HL-60 (cell line): Measurements from ENCODE around the gene FCMR.

Experiments
- DNase-seq, 2 experiments: peaks; one replicate each; pipeline ENCODE4 v3.0.0-alpha.2; 2010 to 2020; ENCODE audit warnings: low read depth in 1 of 2, low spot score in 1 of 2
- H3K27ac ChIP-seq: fragments of 250-450 bp; sonication (Bioruptor Pico); replicated peaks from 2 replicates; pipeline ENCODE4 v1.5.1; 2020; ENCODE audit warnings: mild to moderate bottlenecking, moderate library complexity
- H3K27me3 ChIP-seq: fragments of 250-450 bp; sonication (Bioruptor Pico); 2 replicates; pipeline ENCODE4 v1.5.1; 2021; ENCODE audit warnings: mild to moderate bottlenecking, moderate library complexity; ENCODE audit not compliant: insufficient read depth, poor library complexity, severe bottlenecking
- H3K4me3 ChIP-seq: replicated peaks from 2 replicates; pipeline ENCODE4 v1.5.1; 2011; ENCODE audit warnings: mild to moderate bottlenecking, control low read depth, low read length; ENCODE audit not compliant: insufficient read depth
- GABPA ChIP-seq: IDR thresholded peaks from 2 replicates; pipeline ENCODE4 v1.6.1; 2012; ENCODE audit warnings: low read depth
- POLR2AphosphoS5 ChIP-seq: IDR thresholded peaks from 2 replicates; pipeline ENCODE4 v1.6.1; 2012; ENCODE audit warnings: low read depth
- SPI1 ChIP-seq: IDR thresholded peaks from 2 replicates; pipeline ENCODE4 v1.6.1; 2012; ENCODE audit warnings: low read depth, mild to moderate bottlenecking, borderline replicate concordance
- TF ChIP-seq, protein P1 (sequence below): IDR thresholded peaks from one replicate; pipeline ENCODE4 v1.5.1; 2011; ENCODE audit warnings: low read length, control low read depth, inconsistent platforms; ENCODE audit not compliant: insufficient read depth
- TF ChIP-seq, protein P2 (sequence below): IDR thresholded peaks from 2 replicates; pipeline ENCODE4 v1.6.1; 2012; ENCODE audit warnings: low read depth; ENCODE audit not compliant: insufficient replicate concordance

Gene FCMR

GRCh38 chr1:206863266-206863665, 58.5 kb downstream of the FCMR start:
- Histone ChIP-seq H3K4me3 (no peak overlapping the region), H3K27ac (no peak overlapping the region), H3K27me3 (no peaks in the 10 kb centered on the region)
- TF ChIP-seq POLR2AphosphoS5, result no peak
- no peak for DNase-seq

DNA sequence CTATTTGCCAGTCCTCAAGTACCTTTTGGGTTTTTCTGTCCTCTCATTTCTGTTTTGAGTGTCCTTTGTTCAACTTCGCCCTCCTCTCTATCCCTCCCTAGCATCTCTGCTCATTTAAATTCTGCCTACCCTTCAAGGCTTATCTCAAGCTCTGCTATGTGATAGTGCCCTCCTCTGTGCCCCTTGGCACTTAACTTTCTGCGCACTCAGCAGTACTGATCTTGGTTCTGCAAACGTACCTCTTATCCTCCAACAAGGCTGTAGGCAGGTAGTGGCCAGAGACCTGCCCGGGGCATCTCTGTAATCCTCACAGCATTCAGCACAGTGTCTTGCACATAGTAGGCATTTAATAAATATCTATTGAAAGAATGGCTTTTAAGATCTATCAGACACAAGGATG, 61.6 kb downstream of the FCMR start:
- Histone ChIP-seq H3K27ac (no peak overlapping the region), H3K4me3 (no peak overlapping the region), H3K27me3 (no peaks in the 10 kb centered on the region)
- TF ChIP-seq POLR2AphosphoS5 (no peak), SPI1 (no peak), GABPA (no peak)
- TF ChIP-seq, protein P1, sequence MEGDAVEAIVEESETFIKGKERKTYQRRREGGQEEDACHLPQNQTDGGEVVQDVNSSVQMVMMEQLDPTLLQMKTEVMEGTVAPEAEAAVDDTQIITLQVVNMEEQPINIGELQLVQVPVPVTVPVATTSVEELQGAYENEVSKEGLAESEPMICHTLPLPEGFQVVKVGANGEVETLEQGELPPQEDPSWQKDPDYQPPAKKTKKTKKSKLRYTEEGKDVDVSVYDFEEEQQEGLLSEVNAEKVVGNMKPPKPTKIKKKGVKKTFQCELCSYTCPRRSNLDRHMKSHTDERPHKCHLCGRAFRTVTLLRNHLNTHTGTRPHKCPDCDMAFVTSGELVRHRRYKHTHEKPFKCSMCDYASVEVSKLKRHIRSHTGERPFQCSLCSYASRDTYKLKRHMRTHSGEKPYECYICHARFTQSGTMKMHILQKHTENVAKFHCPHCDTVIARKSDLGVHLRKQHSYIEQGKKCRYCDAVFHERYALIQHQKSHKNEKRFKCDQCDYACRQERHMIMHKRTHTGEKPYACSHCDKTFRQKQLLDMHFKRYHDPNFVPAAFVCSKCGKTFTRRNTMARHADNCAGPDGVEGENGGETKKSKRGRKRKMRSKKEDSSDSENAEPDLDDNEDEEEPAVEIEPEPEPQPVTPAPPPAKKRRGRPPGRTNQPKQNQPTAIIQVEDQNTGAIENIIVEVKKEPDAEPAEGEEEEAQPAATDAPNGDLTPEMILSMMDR, result no peak
- TF ChIP-seq, protein P2, sequence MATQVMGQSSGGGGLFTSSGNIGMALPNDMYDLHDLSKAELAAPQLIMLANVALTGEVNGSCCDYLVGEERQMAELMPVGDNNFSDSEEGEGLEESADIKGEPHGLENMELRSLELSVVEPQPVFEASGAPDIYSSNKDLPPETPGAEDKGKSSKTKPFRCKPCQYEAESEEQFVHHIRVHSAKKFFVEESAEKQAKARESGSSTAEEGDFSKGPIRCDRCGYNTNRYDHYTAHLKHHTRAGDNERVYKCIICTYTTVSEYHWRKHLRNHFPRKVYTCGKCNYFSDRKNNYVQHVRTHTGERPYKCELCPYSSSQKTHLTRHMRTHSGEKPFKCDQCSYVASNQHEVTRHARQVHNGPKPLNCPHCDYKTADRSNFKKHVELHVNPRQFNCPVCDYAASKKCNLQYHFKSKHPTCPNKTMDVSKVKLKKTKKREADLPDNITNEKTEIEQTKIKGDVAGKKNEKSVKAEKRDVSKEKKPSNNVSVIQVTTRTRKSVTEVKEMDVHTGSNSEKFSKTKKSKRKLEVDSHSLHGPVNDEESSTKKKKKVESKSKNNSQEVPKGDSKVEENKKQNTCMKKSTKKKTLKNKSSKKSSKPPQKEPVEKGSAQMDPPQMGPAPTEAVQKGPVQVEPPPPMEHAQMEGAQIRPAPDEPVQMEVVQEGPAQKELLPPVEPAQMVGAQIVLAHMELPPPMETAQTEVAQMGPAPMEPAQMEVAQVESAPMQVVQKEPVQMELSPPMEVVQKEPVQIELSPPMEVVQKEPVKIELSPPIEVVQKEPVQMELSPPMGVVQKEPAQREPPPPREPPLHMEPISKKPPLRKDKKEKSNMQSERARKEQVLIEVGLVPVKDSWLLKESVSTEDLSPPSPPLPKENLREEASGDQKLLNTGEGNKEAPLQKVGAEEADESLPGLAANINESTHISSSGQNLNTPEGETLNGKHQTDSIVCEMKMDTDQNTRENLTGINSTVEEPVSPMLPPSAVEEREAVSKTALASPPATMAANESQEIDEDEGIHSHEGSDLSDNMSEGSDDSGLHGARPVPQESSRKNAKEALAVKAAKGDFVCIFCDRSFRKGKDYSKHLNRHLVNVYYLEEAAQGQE, result no peak
- DNase-seq, result no peak

DNA sequence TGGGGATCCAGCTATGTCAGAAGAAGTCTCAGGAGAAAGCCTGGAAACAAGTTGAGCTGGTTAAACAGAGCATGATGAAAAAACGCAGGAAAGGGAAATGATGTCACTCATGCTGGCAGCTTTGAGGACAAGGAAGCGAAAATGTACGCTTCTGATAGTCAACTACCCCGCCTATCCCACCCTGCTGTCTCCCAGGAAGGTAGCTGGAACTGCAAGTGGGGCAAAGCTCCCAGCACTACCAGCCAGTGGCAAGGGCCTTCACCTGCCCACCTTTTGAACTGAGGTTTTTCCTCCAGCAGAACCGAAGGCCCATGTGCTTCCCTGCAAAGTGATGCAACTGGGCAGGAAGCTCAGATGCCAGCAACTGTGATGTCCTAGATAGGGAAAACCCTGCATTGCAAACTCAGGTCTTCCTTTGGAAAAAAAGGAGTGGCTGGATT, 62.6 kb downstream of the FCMR start:
- H3K27ac ChIP-seq, result no peak overlapping the region
- H3K4me3 ChIP-seq, result no peak overlapping the region
- no peak for DNase-seq
- TF ChIP-seq, protein P1, result no peak
- TF ChIP-seq, protein P2, result no peak
- TF ChIP-seq POLR2AphosphoS5, result no peak
- no peak for TF ChIP-seq GABPA
- no peak for TF ChIP-seq SPI1
- no peaks in the 10 kb centered on the region for H3K27me3 ChIP-seq

DNA sequence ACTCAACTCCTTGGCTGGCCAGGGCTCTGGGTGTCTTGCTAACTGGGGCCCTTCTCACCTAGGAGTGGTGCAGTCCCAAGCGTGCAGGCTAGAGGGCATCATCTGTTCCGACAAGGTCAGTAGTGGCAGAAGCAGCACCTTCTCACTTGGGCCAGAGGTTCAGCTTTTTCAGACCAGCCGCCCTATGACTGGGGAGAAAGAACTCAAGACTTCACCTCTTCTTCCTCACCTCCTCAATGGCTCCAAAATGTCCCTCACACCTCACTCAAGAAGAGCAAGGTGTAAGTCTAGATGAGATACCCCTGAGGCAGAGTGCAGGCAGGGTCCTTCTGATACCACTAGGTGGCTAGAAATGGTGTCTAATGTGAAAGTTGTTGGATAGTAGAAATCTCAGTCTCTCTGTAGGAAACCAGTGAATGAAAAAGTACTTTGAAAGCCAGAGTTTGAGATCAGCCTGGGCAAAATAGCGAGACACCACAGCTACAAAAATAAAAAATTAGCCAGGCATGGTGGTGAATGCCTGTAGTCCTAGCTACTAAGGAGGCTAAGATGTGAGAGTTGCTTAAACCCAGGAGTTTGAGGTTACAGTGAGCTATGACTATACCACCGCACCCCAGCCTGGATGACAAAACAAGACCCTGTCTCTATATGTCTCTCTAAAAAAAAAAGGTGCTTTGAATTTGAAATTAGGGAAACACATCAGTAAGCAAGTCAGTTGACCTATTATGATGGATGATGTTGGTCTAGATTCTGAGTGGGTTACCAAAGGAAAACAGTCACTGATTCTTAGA, 64.9 kb downstream of the FCMR start:
- Histone ChIP-seq H3K4me3 (no peak overlapping the region), H3K27me3 (no peaks in the 10 kb centered on the region), H3K27ac (no peak overlapping the region)
- DNase-seq, result no peak
- no peak for TF ChIP-seq GABPA
- no peak for TF ChIP-seq POLR2AphosphoS5
- TF ChIP-seq, protein P2, result no peak
- TF ChIP-seq, protein P1, result peak; percentile 6
